Heart left ventricle (tissue), 16 donors: Measurements from ENCODE around the gene SNAP29. TPM values are rescaled to one million over a fixed set of nuclear protein-coding genes. Genes with fewer than 3 reads are reported as not detected.
"Not testable (repeated sequence)": the region's sequence is repeated elsewhere in the genome, so short reads cannot be mapped to it uniquely, and the experiment has no call there.

ENCODE experiments used
- ATAC-seq, 4 donors: fragments of 200-7000 bp; cut with Tn5 transposase; one replicate each; pipeline ENCODE4 v1.9.1; 2020 to 2022; ENCODE audit warnings: moderate library complexity in 4 of 4, mild to moderate bottlenecking in 3 of 4, moderate number of reproducible peaks in 1 of 4
- DNase-seq, 5 donors: peaks; one replicate each; pipeline ENCODE4 v3.0.0-alpha.2; 2020
- H3K27ac ChIP-seq, 12 donors: fragments of 200-600 bp; sonication (generic) in 4 of 12; one replicate each; pipeline versions ENCODE4 v1.5.0 to v1.8.0; 2016 to 2022; ENCODE audit warnings: mild to moderate bottlenecking in 2 of 12
- H3K27me3 ChIP-seq, 9 donors: fragments of 200-600 bp; sonication (generic) in 2 of 9; one replicate each; pipeline versions ENCODE4 v1.5.1 to v1.8.0; 2016 to 2022; ENCODE audit warnings: mild to moderate bottlenecking in 3 of 9
- H3K36me3 ChIP-seq, 9 donors: fragments of 200-600 bp; sonication (generic) in 2 of 9; one replicate each; pipeline versions ENCODE4 v1.5.0 to v1.8.0; 2018 to 2022; ENCODE audit warnings: mild to moderate bottlenecking in 2 of 9
- H3K4me1 ChIP-seq, 12 donors: fragments of 200-600 bp; sonication (generic) in 4 of 12; one replicate each; pipeline versions ENCODE4 v1.5.0 to v1.8.0; 2016 to 2022; ENCODE audit warnings: mild to moderate bottlenecking in 3 of 12
- H3K4me3 ChIP-seq, 12 donors: fragments of 200-600 bp; sonication (generic) in 4 of 12; one replicate each; pipeline versions ENCODE4 v1.5.0 to v1.8.0; 2017 to 2022; ENCODE audit warnings: mild to moderate bottlenecking in 9 of 12, moderate library complexity in 4 of 12
- H3K9me3 ChIP-seq, 12 donors: fragments of 200-600 bp; sonication (generic) in 4 of 12; one replicate each; pipeline versions ENCODE4 v1.5.0 to v1.8.0; 2016 to 2022; ENCODE audit warnings: mild to moderate bottlenecking in 1 of 12
- CTCF ChIP-seq, 12 donors: fragments of 200-600 bp; sonication (generic) in 4 of 12; IDR thresholded peaks; one replicate each; pipeline versions ENCODE4 v1.5.0 to v1.8.0; 2018 to 2022; ENCODE audit warnings: antibody characterized with exemption in 12 of 12, mild to moderate bottlenecking in 5 of 12
- POLR2A ChIP-seq, 2 donors: fragments of 450-650 bp; IDR thresholded peaks; one replicate each; pipeline ENCODE4 v1.6.1; 2017; ENCODE audit warnings: antibody characterized with exemption in 2 of 2, mild to moderate bottlenecking in 2 of 2, moderate library complexity in 2 of 2
- WGBS, 4 donors: extraction: QIAGEN DNeasy Blood & Tissue Kit in 2 of 4; methylation state at CpG; one replicate each; pipeline versions ENCODE4 v1.1.5 to v1.1.7; 2013 to 2018; 5-methylcytosine and 5-hydroxymethylcytosine counted together
- intact Hi-C, 10 donors: fragments of 100-400 bp; cut with DNase I; formaldehyde crosslinking; loops; one replicate each; pipeline versions ENCODE4 v1.11.1 to v1.14.2; 2022
- polyA plus RNA-seq, 2 donors: library from polyadenylated mRNA; stranded (reverse); fragments of 200-250 nt; gene quantifications; one replicate each; pipeline ENCODE4 v1.2.3, GENCODE V29; 2013
- total RNA-seq, 9 donors: library from RNA; depleted of rRNA in 2 of 9; stranded (reverse); fragments of >200 nt in 2 of 9; fragmentation: NEBNext Ultra II Directional in 3 of 9; extraction: Animal tissue kit (Norgen Biotek cat#: 25700) in 3 of 9; gene quantifications; one replicate each; pipeline versions ENCODE4 v1.1.0 to v1.2.4, GENCODE V29; 2016 to 2023
- donor health status: ischemic (EF 13 %, LVEDD 7.1; RV severe dilation, severe dysfunction).
- donor health status: healthy with polysubstance abuse.
- donor health status: DM: no; HTN: yes; CAD: no.
- donor health status: DM: no; HTN: no; CAD: no.
- donor health status: ischemic (EF 25% LVEDD 6.9; RV normal size, moderate dysfunction).
- donor health status: ischemic (EF 25% LVEDD 5.7; RV mildly dilated, moderate dysfunction).
- donor health status: healthy.
- donor health status: DM: yes; HTN: yes; CAD: no.
- donor health status: ischemic (EF 35%, LVEDD 5.7; RV mildly dilated, moderate dysfunction).
- donor health status: nonischemic (EF 11% LVEDD 7.7; RV severe dilation, severe dysfunction).
- donor health status: DM: yes; HTN: yes; CAD: no.
- donor health status: PGD.
- donor health status: ischemic (EF 29% LVEDD 5.4; RV normal size, mild dysfunction).
- donor health status: nonischemic (EF 23%, LVEDD 6.1; RV moderate dilation, normal function).

The SNAP29 gene
- total and polyA plus RNA-seq, 11 donors = 10.5 to 38.7 (median 26.1) TPM

- Histone ChIP-seq H3K27me3 (no peaks in the 10 kb centered on the region), H3K27ac (no peak overlapping the region), H3K4me3 (no peak overlapping the region), H3K4me1 (peaks cover 0 to 25% (median 11%) of the 10 kb centered on the region in 12 donors), H3K9me3 (no peaks in the 10 kb centered on the region), H3K36me3 (peaks cover 0 to 56% (median 44%) of the 10 kb centered on the region in 9 donors)
- DNase-seq = no peak
- WGBS, 4 donors = 79 to 90% (median 82%) methylated on average over 6 of the region's 6 CpGs
- TF ChIP-seq POLR2A (IDR thresholded peaks at IDR 0.05) = no peak
- no peak for TF ChIP-seq CTCF (IDR thresholded peaks at IDR 0.05)
- no peak for ATAC-seq
- intact Hi-C loops = loop anchor here in 3 of 10 donors (10.0 kb wide), 3 partner anchors 46 to 126 kb away; partner anchors contain the start of genes AIFM3 (in 2 of the 3) and P2RX6 (in 1 of the 3)
Observed at GRCh38 chr22:20889025-20889704, 30.4 kb downstream of the SNAP29 start.

DNA sequence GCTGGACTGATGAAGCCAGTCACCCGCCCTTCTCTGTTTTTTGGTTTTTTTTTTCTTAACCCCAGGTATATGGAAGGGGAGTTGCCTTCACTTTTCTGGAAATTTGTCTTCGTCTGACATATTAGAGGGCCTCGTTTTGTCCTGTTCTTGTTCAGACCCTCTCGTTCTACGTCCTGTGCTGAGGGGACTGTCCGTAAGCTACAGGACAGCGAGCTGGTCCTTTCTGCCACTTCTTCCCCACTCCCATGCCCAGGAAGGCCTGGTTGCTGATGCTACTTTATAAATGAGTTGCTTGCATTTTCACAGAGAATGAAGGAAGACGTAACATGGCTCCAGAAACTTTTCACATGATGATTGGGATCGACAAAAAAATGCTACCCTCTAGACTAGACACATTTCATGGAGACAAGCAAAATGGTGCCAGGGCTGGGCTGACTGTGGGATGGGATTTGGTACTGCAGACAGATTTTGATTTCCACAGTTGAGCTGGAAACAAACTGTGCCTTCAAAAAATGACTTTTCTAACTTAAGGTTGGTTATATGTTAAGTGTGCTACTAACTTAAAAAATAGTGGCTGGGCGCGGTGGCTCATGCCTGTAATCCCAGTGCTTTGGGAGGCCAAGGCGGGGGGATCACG, 31.2 kb downstream of the SNAP29 start:
- H3K4me3 ChIP-seq = no peak overlapping the region
- peaks cover 0 to 19% (median 9%) of the 10 kb centered on the region in 12 donors for H3K4me1 ChIP-seq
- H3K36me3 ChIP-seq = peaks cover 0 to 48% (median 38%) of the 10 kb centered on the region in 9 donors
- H3K27ac ChIP-seq = no peak overlapping the region
- no peaks in the 10 kb centered on the region for H3K27me3 ChIP-seq
- H3K9me3 ChIP-seq = no peaks in the 10 kb centered on the region
- intact Hi-C loops = loop anchor here in 3 of 10 donors (10.0 kb wide), 3 partner anchors 45 to 125 kb away; partner anchors contain the start of genes AIFM3 (in 2 of the 3) and P2RX6 (in 1 of the 3)
- TF ChIP-seq CTCF (IDR thresholded peaks at IDR 0.05) (no peak), POLR2A (IDR thresholded peaks at IDR 0.05) (no peak)
- DNase-seq = no peak
- ATAC-seq = no peak
- 88 to 97% (median 93%) methylated on average over 12 to 13 of the region's 13 CpGs for WGBS, 4 donors

GRCh38 chr22:20890975-20891374, 32.2 kb downstream of the SNAP29 start:
- no peak overlapping the region for H3K27ac ChIP-seq
- TF ChIP-seq POLR2A (IDR thresholded peaks at IDR 0.05) (no peak), CTCF (IDR thresholded peaks at IDR 0.05) (no peak)
- no peaks in the 10 kb centered on the region for H3K9me3 ChIP-seq
- intact Hi-C loops = no loop called here
- WGBS, 4 donors = 97 to 98% (median 97%) methylated on average over 6 of the region's 6 CpGs
- H3K4me3 ChIP-seq = no peak overlapping the region
- H3K27me3 ChIP-seq = no peaks in the 10 kb centered on the region
- DNase-seq (no peak), ATAC-seq (no peak)
- peaks cover 0 to 42% (median 35%) of the 10 kb centered on the region in 9 donors for H3K36me3 ChIP-seq
- peaks cover 0 to 9% (median under 1%) of the 10 kb centered on the region in 12 donors for H3K4me1 ChIP-seq

DNA sequence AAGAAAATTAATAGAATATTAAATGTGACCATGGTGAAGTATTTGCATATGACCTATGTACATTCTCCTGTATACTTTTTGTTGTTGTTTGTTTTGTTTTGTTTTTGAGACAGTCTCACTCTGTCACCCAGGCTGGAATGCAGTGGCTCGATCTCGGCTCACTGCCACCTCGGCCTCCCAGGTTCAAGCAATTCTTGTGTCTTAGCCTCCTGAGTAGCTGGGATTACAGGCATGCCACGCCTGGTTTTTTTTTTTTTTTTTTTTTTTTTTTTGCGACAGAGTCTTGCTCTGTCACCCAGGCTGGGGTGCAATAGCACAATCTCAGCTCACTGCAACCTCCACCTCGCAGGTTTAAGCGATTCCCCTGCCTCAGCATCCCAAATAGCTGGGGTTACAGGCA, 38.9 kb downstream of the SNAP29 start:
- DNase-seq, H3K36me3 ChIP-seq, H3K4me3 ChIP-seq, H3K4me1 ChIP-seq, intact Hi-C loops, H3K9me3 ChIP-seq, ATAC-seq, H3K27me3 ChIP-seq, H3K27ac ChIP-seq: not testable (repeated sequence)
- WGBS, 4 donors = 89 to 91% (median 89%) methylated on average over 6 to 7 of the region's 7 CpGs
